Iris pigment epithelial cell (primary cell): ENCODE measurements around the gene CASP9.

Source experiments
- DNase-seq: peaks from one replicate; pipeline ENCODE4 v3.0.0-alpha.2; 2011; ENCODE audit warnings: low read depth

Gene CASP9

GRCh38 chr1:15445390-15446122 is 78.5 kb downstream of the CASP9 start:
- no peak for DNase-seq

GRCh38 chr1:15444468-15445389 is 79.3 kb downstream of the CASP9 start:
- DNase-seq: no peak

GRCh38 chr1:15443281-15443680 is 80.7 kb downstream of the CASP9 start:
- DNase-seq: no peak

GRCh38 chr1:15442759-15443158 is 81.3 kb downstream of the CASP9 start:
- DNase-seq: no peak

GRCh38 chr1:15442119-15442518 is 81.9 kb downstream of the CASP9 start:
- DNase-seq: no peak
